HG03521 (cell line): ENCODE data around the gene ADAM33.

Experiments used
- ATAC-seq: cut with Tn5 transposase; IDR thresholded peaks from one replicate; pipeline ENCODE4 v1.9.1; 2021; ENCODE audit warnings: mild to moderate bottlenecking, moderate library complexity; ENCODE audit not compliant: unreplicated experiment

Gene ADAM33

DNA sequence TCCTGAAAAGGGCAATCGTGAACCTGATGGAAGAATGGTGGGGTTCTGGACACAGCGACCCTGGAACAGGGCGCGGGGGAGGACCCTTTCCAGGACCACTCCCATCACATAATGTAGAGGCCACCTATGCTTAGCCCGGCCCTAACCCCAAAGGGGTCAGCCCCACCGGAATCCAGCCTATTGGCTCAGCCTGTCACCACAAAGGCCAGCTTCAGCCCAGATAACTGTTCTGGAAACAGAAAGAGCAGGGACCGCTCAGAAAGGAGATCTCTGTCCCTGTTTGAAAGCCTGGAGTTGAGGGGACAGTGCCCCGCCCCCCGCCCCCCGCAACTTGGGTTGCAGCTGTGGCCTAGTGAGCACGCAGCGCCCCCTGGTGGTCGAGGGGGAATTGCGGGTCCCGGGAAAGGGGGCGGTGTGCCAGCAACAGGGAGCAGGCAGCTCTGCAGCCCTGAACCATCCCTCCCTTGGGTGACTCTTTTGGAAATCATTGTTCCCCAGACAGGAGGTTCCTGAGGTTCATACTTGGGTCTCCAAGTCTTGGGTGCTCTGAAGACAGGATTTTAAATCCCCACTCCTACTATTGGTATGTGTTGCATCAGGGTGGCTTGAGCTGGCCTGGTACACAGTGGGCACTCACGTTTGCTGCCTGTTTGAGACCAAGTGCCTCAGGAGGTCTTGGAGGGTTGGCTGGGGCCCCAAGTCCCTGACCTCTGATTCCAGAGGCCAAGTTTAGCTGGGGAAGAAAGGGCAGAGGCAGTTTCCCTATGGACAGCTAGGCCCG is 29.1 kb upstream of the ADAM33 start:
- ATAC-seq = no peak

DNA sequence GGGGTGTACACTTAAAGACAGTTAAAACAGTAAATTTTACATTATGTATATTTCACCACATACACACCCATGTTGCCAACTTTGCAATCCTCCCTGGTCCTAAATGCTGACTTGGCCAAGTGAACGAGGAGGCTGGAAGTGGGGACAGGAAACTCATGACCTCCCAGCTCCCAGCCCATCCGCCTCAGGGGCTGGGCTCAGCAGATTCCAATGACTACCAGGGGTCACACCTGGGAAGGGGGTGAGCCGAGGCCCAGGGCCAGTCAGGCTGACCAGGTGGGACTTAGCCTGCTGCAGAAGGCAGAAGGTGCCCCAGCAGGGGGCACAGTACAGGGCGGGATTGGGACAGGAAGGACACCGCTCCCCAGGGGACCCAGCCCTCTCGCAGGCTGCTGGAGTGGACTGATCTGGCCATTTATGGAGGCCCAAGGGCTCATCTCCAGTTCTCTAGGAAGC is 28.2 kb upstream of the ADAM33 start:
- ATAC-seq = no peak

DNA sequence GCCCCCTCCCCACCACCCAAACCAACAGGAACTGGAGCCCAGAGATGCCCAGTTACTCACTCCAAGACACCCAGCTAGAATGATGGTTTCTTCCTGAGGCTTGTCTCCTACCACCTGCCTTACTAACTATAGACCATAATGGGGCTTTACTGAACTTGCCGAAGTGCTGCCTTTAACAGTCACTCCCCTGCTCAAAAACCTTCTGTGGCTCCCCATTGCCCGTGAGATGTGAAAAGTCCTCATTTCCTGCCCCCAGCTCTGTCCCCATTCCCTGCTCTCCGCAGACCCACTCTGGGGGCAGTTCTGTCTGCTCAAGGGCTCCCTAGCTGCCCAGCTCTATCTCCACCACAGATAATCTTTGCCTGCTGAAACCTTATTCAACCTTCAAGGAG is 25.7 kb upstream of the ADAM33 start:
- no peak for ATAC-seq

DNA sequence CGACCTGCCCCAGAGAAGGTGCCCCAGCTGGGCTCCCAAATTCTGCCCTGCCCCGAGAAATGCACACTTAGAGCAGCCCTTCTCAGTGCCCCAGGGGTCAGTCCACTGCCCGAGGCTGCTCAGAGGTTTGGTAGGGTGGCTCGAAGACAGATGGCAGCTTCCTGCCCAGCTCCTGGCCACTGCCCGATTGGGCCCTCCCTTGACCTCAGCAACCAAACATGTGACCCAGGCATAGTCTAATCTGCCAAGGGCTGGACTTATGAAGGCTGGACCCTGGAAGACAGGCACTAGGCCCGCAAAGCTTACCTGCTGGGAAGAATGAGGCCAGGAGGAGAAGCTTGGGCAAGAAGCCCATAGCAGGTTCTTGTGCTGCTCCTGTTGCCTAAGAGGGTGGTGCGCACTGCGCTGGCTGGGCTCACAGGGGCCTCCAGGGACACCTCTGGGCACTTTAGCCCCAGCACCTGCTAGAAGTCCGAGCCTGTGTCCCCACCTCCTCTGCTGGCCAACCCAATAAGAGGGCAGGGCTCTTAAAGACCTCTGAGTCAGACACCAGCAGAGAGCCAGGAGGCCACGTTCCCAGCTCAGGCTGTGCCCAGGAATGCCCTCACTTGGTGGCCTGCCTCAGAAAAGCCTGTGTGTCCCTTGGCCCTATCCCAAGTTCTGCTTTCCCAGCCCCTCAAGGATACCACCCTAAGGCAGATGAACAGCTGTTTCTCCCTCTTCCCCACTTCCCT is 25.1 kb upstream of the ADAM33 start:
- no peak for ATAC-seq

DNA sequence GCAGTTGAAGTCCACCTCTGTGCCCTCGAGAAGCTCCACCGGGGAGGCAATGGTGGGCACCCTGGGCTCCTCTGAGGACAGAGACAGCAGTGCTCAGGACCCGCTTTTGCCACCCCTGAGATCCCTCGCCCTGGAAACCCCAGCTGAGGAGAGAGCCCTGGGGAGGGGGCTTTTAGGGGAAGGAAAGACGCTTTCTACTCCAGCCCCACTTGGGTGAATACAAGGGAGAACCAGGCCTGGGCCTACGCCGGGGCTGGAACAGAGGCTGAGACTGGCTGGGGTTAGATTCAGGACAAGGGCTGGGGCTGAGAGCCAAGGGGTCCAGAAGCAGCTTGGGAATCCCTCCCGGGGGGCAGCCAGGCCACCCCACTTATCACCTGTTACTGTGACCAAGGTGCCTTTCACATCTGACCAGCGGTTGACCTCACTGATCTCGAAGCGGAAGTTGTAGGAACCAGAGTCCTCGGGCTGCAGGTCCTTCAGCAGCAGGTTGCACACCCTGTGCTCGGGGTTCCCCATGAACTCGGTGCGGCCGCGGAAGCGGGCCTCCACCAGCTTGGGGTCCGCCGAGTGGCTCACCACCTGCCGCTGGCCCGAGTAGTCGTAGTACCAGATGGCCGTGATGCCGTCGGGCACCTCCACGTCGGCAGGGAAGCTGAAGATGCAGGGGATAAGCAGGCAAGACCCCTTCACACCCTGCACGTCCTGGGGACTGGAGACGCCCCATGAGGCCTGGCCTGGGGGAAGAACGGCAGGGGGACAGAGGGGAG is 24.3 kb upstream of the ADAM33 start:
- no peak for ATAC-seq

DNA sequence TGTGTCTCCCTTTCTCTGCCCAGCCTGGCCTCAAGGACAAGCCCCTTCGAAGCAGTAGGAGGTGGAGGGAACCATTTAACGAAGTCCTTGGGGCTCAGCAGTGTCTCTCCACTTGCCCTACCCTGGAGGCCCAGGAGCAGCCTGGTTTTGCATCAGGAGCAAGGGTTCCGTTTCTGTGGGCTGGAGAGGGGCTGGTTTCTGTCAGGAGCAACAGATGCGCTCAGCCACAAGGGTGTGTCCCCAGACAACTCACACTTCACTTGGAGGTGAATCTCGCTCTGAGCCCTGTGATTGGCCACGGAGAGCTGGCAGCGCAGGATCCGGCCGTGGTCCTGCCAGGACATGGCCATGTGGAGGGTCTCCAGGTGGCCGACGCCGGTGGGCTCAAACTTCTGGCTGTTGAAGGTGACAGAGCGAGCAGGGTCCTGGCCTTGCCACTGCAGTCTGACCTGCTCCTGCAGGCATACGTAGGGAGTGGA is 23.7 kb upstream of the ADAM33 start:
- ATAC-seq = no peak

DNA sequence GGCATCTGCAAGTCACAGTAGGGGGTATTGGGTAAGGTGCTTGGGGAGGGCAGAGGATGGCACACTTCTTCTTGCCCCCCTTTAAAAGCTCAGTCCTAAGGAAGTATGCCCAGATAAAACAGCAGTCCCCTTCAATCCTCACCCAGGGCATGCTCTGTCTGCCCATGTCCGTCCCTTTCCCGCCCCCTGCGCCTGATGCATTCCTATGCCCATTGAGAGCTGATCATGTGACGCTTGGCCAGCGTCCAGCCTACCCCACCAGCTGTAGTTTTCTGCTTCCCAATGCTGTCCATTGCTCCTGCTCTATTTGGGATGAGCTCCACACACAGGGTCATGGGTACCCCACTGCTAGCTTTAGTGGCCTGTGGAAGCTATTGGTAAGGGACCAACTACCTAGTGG is 22.3 kb upstream of the ADAM33 start:
- ATAC-seq = no peak

DNA sequence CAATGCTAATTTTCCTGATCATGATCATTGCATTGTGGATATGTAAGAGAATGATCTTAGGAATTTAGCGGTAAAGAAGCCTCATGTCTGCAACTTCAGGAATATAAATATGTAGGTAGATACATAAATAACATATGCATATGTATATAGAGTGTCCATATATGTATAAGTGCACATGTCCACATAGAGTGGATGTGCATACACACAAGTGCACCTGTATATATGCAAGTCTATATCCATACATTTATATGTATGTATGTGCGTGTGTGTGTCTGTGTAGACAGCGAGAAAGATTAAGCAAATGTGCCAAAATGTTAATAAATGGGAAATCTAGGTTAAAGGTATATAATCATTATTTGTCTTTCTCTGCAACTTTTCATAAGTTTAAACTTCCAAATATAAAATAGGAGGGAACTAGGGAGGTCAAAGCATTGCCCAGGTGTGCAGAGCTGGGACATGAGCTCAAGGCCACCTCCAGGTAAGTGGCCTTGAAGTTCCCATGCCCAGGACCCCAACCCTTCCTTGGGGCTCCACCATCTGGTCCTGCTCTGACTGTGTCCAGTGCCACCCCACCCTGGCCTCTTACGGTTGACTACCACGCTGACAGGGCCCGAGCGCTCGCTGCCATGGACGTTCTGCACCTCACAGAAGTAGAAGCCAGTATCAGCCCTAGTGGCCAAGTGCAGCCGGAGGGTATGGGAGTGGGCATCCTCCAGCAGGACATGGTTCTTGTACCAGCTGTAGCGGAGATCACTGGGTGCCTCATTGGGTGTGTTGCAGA is 21.0 kb upstream of the ADAM33 start:
- no peak for ATAC-seq

DNA sequence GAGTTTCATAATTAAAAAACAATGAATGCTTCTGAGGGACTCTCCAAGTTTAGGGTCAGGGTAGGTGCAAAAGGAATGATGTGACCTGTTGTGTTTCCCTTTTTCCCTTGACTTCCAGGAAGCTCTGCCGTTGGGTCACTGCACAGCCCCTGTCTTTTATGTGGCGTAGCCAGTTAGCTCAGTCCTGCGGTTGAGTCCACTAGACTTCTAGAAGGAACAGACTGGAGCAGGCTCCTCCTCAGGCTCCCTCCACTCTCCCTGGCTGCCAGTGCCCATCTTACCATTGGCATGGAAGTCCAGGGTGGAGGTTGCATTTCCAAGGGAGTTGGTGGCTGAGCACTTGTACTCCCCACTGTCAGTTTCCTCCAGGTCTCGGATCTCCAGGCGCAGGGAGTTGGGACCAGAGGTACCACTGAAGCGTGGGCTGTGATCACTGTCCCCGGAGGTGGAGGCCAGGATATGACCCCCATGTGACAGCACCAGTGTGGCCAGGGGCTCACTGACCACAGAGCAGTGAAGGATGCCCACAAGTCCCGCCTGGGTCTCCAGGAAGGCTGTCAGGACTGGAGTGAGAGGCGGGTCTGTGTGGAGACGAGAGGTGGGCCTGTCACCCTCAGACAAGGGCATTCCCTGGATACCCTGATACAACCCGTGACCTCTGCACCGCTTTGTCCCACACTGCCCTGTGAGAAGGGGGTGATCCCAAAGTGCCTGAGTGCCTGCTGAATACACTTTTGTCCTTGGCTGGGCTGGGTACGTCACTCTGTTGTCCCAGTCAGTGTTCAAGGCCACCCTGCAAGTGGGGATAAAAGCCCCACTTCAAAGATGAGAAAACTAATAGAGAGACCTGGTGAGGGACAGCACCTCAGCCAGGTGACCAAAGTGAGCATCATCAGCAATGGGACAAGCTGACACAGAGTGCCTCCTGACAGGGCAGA is 19.5 kb upstream of the ADAM33 start:
- ATAC-seq = no peak

DNA sequence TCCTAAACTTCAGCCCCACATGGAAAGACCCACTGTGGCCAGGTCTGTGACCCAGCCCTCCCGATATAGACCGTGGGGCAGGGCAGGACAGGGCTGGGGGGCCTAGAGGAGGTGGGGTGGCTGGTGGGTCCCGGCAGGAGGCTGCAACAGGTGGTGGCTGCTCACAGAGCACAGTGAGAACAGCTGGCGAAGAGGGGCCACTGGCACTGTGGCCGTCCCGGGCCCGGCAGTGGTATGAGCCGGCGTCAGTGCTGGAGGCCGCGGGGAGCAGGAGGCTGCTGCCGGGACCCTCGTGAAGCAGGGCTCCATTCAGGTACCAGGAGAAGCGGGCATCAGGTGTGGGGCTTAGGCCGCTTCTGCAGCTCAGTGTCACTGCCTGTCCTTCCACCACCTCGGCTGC is 17.2 kb upstream of the ADAM33 start:
- ATAC-seq = no peak

DNA sequence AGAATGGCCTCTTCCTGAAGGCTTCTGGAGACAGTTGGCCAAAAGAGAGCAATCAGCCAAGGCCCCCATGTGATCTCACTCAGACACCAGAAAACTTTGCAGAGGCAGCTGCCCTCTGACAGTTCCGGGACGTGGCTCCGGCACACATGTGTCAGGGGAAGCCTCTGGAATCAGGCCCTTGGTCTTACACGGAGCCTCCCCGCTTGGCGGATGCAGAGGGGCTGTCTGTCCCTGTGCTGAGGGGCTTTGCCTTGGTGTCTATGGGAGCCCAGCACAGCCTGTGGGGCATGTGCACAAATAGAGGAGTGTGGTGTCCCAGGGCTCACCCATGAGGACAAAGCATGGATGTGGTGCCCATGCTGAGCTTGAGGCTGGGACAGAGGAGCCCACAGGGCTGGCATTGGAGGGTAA is 16.8 kb upstream of the ADAM33 start:
- ATAC-seq = no peak

DNA sequence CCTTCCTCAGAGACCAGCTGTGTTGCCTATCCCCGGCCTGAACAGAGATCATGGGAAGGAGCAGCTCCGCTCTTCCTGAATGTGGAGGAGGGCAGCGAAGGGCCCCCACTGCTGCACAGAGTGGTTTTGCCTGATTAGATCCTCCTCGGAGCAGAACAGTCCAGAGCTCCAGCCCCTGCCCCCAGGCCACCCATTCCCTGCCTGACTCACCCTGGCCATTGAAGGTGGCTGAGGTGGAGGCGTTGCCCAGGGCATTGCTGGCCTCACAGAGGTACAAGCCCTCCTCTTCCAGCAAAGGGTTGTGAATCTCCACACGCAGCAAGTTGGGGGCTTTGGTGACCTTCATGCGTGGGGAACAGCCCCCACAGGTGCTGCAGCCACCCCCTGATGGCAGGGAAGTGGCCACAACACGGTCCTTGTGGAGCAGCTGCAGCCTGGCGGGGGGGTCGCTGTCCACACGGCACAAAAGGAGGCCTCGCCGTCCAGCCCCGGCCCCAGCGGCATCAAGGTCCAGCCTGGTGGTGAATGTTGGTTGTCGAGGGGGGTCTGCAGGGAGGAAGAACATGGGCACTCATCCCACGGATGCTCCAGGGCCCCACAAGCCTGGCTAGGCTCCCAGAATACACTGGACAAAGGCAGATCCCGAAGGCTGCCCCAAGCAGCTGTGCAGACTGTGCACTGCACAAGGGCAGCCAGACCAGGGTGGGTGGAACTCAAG is 15.9 kb upstream of the ADAM33 start:
- no peak for ATAC-seq

DNA sequence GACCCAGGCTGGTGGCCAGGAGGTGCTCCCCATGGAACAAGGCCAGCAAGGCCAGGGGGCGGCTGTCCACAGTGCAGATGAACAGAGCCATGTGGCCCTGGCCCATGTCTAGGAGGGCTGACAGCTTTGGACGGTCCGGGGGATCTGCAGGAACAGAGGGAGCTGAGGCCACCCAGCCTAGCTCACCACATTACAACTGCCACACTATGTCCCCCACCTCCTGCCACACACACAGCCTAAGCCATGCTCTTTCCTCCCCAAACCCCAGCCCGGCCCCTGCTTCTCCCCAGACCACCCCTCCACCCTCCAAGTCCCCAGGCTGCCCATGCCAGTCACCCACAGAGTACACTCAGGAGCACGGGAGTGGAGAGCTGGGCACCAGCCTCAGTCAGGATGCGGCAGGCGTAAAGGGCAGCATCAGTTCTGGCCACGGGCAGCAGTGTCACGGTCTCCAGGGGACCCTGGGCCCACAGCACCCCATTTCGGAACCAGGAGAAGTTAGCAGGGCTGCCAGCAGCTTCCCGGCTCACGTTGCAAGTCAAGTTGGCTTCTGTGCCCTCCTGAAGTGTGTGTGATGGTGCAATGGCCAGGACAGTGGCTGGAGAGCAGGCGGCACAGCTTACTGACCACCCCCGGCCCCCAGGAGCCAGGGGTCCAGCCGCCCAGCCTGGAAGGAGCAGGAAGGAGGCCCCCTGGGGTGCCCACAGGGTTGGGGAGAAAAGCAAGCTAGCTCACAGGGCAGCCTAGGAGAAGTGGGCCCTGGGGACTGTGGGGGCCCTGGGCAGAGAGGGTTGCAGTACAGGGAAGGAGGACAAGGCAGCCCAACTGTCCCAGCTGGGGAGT is 15.2 kb upstream of the ADAM33 start:
- ATAC-seq = no peak

DNA sequence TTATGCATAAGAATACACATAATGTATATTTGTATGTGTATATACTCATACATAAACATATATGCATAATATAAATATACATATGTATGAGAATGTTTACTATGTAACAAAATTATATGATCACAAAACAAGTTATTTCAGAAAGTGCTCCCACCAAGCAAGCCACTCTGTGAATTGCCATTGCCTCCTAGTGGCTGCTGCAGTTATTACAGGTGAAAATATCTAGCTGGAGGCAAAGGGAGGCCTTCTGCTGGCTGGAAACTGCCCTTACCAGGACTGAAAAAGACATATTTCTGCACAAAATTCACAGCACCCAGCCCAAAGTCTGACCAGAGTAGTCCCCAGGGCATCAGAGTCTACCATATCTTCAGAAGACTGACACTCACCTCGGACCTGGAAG is 14.4 kb upstream of the ADAM33 start:
- no peak for ATAC-seq

DNA sequence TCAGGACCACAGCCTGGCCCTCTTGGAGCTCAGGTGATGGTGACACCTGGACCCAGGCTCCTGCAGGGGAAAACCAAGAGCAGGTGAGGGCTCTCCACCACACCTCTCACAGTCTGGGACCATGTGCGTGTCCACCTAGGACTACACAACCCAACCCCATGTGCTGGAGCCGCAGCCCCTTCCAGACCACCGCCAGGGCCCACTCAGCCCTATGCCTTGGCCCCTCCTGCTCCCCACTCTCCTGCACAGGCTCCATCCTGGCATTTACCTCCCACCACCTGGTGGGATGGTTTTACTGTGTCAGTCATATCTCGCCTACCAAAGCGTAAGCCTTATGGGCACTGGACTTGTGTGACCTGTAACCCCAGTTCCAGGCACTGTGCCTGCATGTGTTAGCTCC is 13.1 kb upstream of the ADAM33 start:
- no peak for ATAC-seq

DNA sequence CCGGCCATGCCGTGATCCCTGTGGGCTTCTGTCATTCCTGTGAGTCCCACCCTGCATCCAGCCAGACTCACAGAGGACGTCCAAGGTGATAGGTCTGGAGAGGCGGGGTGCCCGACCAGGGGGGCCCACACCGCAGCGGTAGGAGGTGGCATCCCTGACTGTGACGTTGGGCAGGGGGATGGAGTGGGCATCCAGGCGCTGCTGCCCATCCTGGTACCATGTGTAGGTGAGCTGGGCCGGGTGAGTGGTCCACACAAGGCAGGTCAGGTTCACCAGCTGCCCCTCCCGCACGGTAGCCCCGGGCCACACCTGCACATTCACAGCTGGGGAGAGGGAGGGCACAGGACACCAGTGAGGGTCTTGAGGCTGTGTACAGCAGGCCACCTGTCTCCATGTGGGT is 11.6 kb upstream of the ADAM33 start:
- ATAC-seq = no peak

DNA sequence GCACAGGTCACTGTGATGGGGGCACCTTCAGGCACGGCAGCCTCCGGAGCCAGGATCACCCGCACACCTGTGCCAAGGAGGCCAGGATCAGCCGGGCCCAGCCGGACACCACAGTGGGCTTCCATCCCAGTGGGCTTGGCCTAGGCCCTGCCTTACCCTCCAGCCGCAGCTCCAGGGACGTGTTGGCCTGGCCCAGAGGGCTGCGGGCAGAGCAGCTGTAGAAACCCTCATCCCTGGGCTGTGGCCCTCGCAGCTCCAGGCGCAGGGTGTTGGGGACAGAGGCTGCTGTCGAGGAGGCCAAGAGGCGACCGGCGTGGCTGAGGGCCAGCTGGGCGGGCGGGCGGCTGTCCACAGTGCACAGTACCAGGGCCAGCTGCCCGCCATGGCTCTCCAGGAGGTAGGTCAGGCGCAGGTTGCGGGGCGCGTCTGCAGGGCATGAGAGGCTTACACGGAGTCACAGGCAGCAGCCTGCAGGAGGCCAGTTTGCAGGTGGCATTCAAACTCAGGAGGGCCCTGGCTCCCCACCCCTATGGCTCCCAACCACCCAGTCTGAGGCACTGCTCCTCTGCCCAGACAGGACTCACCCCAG is 11.0 kb upstream of the ADAM33 start:
- no peak for ATAC-seq

DNA sequence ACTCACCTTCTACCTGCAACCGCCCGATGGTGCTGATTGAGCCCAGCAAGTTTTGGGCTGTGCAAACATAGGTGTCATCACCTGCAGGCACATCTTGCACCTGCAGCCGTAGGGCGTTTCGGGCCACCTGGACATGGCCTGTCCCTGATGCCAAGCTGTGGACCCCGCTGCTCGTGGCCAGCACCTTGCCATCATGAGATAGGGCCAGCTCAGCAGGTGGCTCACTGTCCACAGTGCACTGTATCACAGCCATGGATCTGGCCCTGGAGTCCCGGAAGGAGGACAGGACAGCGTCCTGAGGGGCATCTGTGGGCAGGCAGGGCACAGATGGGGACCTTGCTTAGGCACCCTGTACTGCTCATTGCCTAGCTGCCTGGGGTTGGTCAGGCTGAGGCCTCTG is 10.1 kb upstream of the ADAM33 start:
- ATAC-seq = no peak
